ENCODE measurements around the gene LMX1A.

Gene LMX1A

DNA sequence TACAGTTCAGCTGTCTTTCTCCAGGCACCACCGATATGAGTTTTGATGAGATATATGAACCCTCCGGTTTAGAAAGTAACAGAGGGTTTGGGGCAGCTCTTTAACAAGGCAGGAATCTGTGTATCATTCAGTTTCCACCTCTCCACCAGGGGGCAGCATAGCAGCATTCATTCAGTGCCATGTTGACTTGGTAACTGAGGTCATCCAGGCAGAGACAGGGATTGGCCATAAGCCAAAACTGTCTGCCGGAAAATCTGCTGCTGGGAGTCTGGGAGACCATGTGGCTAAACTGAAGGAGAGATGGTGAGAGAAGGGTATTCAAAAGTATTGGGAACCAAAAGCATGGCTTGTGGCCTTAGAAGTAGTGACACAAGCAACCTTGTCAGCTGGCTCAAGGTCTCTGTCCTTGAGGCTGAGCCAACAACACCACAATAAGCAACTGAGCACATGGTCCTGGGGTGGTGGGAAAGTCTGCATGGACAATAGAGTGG is 98.5 kb downstream of the LMX1A start:
- peak; percentile 37 to 61 for DNase-seq

DNA sequence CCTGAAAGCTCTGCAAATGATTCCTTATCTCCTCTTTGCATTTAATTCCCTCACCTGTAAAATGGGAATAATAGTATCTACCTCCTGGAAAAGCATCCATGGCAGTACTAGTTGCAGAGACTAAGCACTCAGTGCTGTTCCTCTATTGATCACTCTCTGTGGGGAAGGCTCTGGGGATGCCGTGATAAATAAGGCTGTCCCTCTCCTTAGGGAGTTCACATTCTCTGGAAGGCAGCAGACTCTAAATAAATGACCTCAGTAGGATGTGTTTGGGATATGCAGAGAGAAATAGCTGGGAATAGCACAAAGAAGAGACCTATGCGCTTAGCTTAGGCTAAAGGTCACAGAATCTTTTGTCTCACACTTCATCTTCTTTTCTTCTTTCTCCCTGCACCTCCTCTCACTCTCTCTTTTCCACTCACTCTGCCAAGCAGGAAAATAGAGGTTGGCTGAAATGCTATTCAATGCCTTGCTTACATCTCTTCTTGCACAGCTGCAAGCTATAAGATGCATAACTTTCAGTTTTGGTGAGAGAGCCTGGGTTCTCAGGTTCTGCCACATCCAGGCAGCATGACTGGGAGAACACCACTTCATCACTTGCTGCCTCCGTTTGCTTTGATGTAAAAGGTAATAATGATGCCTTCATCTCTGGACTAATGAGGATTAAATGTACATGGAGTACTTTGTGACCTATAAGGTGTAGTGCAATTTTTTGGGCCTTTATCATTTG is 101.5 kb downstream of the LMX1A start:
- DNase-seq = no peak

- DNase-seq = no peak
These were observed 102.1 kb downstream of the LMX1A start for GRCh38 chr1:165254376-165254775.

DNA sequence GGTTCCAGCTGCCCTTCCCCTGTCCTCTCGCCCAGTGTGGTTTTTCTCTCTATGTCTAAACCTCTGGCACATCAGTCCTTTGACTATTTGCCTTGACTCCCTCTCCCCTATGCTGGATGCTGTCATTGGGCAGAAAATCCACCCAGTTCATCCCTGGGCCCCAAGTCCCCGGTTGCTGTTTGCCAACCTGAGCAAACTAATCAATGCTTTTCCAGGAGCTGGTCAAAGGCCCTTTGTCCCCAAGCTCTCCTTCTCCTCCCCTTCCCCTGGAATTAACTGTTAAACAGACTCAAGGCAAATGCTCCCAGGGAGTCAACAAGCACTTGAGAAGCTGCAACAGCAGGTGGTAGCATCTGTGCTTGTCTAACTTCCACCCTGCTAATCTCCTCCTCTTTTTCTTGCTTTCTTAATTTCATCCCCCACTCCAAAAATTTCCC is 102.7 kb downstream of the LMX1A start:
- DNase-seq = no peak

DNA sequence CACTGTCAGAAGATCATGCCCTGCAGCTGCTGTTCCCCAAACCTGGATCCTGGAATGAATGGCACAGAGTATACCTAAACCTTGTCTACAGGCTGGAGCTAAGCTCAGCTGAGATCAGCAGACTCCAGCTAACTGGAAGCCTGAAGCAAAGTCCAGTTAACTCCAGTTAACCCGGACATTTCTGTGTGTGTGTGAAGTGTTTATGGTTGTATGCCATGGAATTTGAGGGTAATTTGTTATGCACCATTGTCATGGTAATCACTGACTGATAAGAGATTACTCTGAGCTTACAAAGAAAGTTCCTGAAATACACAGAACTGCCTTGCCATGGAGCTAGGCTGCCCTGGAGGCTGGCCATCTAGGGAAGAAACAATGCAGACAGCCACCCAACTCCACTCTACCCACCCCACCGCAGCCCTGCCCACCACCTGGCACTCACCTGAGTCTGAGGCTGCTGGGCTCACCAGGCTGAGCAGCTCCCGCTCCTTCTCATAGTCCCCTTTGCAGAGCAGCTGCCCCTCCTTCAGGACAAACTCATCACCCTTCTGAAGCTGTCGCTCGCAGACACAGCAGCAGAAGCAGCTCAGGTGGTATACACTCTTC is 107.4 kb downstream of the LMX1A start:
- DNase-seq = no peak

- DNase-seq = no peak
These were observed 114.6 kb downstream of the LMX1A start for GRCh38 chr1:165241952-165242351.

DNA sequence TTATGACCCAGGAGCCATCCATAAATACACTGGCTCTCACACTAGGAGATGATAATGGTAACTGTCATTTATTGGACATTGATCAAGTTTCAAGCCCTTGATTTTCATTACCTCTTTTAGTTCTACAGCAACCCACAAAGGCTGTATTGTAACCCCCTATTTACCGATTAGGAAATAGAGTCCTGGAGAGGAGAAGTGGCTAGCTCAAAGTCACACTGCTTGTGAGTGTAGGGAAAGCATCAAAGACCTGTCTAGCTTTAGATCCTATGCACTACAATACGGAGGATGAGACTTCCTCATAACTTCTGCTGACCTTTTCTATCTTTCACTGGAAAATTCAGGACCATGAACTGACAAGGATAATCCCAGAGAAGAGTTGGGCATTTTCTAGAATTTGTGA is 115.2 kb downstream of the LMX1A start:
- DNase-seq = no peak

DNA sequence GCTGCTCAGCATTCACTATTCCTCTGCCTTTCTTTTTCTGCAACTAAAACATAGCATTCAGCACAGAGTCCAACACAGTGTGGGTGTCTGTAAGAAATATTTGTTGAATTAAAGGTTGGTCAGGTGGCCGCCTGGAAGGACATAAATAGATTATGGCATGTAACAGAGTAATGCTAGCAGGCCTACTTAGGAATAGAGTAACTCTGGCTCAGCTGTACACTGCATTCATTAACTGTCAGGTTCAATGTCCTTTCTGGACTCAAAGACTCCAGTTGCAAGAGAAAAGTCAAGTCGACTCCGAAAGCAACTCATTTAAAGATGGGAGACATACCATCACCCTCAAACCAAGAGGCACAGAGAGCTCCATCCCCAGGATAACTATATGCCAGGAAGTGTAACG is 116.0 kb downstream of the LMX1A start:
- no peak for DNase-seq

GRCh38 chr1:165239873-165240272 is 116.6 kb downstream of the LMX1A start:
- no peak for DNase-seq

- peak; percentile 12 to 27 for DNase-seq
These were observed 120.7 kb downstream of the LMX1A start for GRCh38 chr1:165235777-165236291.

DNA sequence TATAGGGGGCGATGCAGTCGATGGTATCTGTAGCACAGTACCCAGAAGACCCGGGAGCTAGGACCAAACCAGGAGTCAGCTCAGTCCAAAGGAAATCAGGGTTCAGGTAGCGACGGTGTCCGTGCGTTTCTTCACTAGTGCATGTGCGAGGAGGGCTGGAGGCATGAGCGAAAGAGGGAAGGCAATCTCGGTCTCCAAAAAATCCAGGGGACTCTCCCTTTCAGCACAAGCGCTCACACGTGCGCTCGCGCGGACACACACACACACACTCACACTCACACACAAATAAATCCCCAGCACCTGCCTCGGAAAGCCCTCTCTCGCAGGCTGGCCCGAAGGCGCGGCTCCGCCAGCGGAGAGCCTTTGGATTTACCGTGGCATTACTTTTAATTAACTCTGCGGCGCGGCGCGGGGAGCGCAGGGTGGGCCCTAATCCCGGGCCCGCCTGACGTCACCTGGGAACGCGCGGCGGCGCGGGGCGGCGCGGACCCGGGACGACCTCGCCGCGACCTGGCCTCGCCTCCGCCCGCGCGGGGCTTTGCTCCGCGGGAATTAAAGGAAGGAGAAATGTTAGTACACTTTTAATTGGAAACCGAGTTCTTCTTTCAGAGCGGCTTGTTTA is 121.2 kb downstream of the LMX1A start:
- DNase-seq = peak; percentile 36 to 53

GRCh38 chr1:165234149-165234548 is 122.4 kb downstream of the LMX1A start:
- no peak for DNase-seq

GRCh38 chr1:165228676-165229075 is 127.8 kb downstream of the LMX1A start:
- no peak for DNase-seq

DNA sequence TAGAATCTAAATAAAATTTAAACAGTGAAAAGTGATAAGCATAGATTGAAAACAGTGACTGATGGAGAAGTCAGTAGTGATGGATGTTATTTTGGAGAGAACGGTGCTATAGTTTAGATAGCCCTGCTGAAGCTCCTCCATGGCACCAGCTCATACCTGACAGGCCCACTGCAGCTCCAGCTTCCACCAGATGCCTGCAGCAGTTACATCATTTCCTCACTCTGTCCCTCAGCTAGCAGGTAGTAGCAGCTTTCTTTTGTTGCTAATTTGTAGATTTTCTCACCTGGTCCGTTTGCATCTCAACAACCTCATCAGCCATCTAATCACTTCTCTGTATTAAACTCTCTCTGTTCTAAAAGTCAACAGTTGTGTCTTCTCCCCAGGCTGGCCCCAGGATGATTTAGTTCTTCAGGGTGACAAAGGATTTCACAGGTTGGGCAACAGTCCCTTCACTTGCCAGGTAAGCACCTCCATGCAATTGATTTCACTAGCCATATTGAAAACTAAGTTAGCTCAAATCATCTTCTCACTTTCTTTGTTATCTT is 128.3 kb downstream of the LMX1A start:
- no peak for DNase-seq

- DNase-seq = no peak
These were observed 130.2 kb downstream of the LMX1A start for GRCh38 chr1:165226326-165226725.

DNA sequence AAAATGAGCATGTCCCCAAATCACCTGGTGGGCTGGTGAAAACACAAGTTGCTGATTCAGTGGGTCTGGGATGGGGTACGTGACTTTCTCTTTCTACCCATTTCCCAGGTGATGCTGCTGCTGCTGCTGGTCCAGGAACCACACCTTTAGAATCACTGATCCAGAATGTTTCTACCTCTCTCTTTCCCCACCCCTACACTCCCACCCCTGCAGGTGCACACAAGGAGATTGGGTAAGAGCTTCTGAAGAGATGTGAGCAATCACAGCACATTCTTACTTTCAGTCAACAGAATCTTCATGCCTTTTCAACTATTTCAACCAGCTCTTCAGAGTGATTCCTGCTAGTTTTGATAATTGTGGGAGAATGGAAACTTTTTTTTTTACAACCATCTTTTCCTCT is 130.9 kb downstream of the LMX1A start:
- DNase-seq = no peak

GRCh38 chr1:165225062-165225461 is 131.5 kb downstream of the LMX1A start:
- DNase-seq = no peak

GRCh38 chr1:165224504-165224903 is 132.0 kb downstream of the LMX1A start:
- DNase-seq = no peak

GRCh38 chr1:165222580-165222979 is 133.9 kb downstream of the LMX1A start:
- DNase-seq = no peak

DNA sequence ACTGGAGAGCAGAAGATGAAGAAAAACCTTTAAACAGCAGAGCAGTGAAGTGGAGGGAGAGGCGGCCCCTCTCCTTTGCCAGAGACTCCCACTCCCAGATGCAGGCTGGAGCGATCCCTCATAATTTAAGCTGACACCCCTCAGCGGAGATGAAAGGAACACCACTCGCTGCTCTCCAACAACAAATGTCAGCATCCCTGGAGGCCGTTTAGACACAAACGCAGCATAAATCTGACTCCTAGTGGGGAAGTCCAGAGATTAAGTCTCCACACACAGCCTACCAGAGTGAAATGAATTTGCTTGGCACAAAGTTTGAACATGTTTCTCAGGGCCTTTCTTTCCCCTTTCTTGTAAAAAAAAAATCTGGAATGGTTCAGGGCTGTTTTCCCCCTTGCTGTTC is 137.8 kb downstream of the LMX1A start:
- DNase-seq = no peak

DNA sequence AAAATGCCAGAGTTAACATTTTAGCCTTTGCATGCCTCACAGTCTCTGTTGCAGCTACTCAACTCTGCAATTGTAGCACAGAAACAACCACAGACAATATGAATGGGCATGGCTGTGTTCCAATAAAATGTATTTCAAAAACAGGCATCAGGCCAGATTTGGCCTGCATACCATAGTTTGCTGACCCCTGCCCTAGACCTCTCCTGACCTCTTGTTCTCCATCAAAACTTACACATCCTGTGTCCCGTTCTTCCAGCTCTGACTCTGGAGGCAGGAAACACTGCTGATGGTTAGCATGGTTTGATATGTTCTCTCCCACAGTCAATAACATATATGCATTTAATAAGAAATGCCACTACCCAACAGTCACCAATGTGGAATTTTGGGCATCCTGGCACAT is 138.6 kb downstream of the LMX1A start:
- DNase-seq = no peak

DNA sequence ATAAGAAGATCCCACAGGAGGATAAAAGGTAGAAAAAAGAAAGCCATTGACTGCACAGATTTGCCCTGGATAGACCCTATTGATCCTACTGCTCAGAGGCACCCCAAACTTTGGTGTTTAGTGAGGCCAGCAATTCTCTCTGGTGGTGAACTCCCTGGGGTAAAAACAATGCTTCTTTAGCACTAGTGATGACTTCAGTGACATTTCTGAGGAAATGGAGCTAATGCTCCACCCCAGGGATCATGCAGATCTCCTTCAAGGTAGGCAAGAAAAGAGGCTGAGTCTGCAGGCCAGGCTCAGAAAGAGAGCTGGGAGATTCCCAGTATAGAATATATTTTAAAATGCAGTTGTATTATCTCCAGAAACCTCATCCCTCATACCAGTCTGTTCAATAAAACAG is 140.3 kb downstream of the LMX1A start:
- no peak for DNase-seq

GRCh38 chr1:165215676-165216075 is 140.8 kb downstream of the LMX1A start:
- DNase-seq = no peak

DNA sequence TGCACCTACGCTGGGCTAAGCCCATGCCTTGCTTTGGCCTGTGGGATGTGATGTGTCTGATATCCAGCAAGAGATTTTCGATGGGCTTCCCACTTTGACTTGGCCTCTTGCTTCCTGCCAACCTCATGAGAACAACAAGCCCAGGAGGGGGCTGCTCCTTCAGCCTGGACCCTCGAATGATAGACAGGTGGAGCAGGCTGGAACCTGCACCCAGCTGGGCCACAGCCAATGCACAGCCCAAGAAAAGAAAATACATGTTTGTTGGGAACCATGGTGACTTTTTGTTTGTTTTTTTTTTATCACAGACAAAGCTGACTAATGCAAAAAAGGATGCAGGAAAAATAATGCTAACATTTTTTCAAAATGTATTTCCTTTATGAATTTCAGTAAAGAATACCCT is 144.3 kb downstream of the LMX1A start:
- DNase-seq = no peak
